Stromal cell of bone marrow (primary cell): ENCODE results near the gene MLANA.

Source experiments
- DNase-seq: peaks from one replicate; pipeline ENCODE4 v3.0.0-alpha.2; 2012; ENCODE audit warnings: low read depth

Gene MLANA

GRCh38 chr9:5958273-5958672, 67.6 kb downstream of the MLANA start:
- DNase-seq = no peak
